GM12874 (cell line): ENCODE data around the gene CAMTA2.

Experiments used
- CTCF ChIP-seq: IDR thresholded peaks from 2 replicates; pipeline ENCODE4 v1.5.1; 2011; ENCODE audit warnings: low read depth, mild to moderate bottlenecking, control low read depth, low read length, moderate library complexity; ENCODE audit not compliant: insufficient read depth

CAMTA2 gene

GRCh38 chr17:4947411-4948165 lies 39.9 kb downstream of the CAMTA2 start:
- TF ChIP-seq CTCF = no peak

- TF ChIP-seq CTCF = no peak
Observed at GRCh38 chr17:4947010-4947410, 40.5 kb downstream of the CAMTA2 start.

DNA sequence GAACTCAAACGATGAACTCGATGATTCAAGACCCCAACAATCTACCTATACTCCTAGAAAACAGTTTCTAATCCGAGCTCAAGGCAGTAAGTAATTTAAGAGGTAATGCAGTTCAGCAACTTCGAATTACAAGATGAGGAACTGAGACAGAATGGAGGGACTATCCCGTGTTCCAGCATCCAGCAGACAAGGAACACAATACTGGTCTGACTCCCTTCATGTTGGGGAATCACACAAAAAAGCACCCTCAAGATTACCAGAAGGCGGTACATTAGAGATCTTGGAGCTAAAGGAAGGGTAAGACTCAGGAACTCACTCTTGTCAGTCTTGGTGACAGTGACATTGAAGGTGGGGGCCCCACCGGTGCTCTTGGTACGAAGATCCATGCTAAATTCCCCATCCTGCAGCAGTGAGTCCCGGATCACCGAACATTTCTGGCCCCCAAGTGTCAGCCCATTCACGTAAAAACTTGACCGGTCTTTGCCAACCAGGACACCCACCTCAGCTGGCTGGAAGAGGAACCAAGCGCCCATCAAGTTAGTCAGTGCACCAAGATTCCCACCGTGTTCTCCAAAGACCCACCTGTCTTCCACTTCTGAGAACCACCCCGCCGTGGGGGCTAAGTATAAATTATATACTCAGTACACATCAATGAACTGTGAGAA lies 41.0 kb downstream of the CAMTA2 start:
- TF ChIP-seq CTCF = no peak

GRCh38 chr17:4945944-4946280 lies 41.6 kb downstream of the CAMTA2 start:
- TF ChIP-seq CTCF = no peak

DNA sequence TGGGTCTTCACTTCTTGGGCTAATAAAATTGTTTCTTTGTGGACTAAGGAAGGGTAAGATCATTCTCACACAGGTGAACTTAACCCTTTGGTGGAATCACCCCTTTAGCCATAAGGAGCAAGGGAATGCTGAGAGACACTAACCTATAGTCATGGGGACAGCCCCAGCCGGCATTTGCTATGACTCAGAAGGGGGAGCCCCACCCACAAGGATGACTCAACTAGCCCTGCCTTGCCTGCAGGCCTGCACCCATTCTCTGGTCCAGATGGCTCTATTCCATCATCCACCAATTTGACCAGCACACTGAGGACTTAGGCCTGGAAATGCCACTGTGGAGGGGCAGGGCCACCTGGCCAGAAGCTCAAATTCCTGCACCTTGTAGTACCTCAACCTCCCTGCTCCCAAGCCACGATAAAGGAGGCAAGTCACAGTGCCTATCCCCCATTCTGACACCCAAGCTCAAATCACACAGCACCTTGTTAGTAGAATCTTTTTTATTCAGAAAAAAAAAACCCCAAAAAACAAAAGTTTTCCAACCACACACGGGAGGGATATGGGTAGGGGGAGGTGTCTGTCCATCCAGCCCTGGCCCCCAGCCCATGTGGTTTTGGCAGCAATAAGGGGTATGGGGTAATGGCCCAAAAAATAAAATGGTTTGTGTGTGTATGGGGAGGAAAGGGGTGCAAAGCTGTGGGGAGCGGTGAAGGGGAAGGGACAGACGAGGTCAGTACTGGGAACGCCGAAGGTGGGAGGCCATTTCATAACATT lies 42.1 kb downstream of the CAMTA2 start:
- TF ChIP-seq CTCF = no peak

DNA sequence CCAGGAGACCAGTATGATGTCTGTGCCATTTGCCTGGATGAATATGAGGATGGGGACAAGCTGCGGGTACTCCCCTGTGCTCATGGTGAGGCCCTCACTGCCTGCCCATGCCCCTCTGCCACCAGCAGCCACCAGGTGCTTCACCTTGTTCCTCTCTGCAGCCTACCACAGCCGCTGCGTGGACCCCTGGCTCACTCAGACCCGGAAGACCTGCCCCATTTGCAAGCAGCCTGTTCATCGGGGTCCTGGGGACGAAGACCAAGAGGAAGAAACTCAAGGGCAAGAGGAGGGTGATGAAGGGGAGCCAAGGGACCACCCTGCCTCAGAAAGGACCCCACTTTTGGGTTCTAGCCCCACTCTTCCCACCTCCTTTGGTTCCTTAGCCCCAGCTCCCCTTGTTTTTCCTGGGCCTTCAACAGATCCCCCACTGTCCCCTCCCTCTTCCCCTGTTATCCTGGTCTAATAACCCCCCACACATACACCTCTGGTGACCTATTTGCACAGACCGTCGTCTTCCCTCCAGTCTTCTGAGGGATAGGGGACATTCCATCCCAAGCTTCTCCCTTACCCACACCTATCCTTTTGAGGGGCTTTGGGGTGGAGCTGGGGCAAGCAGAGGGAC lies 42.8 kb downstream of the CAMTA2 start:
- TF ChIP-seq CTCF = no peak

DNA sequence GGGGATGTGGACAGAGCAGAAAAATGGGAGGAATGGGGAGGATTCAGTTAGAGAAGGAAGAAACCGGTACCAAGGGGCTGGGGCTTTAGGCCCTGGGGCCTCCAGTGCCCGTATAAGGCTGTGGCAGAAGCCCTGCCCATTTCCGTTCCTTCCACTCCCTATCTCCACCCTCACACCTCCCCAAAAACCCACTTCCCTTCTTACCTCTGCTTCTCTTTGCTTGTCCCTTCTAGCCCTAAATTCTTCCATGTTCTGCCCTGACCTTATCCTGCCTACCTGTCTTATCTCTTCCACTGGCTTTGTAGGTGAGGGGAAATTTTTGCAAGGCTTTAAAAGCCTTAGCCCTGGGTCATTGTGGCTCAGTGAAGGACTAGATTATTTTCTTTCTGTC lies 43.3 kb downstream of the CAMTA2 start:
- TF ChIP-seq CTCF = no peak
